NCI-H345 treated with DMSO at 0.1 percent for 48 hours (cell line): ENCODE data around the gene LMTK3.

ENCODE experiments used
- DNase-seq: peaks from one replicate; lab custom pipeline; 2025; ENCODE audit not compliant: unreplicated experiment; lab: John Stamatoyannopoulos, UW

LMTK3 gene

DNA sequence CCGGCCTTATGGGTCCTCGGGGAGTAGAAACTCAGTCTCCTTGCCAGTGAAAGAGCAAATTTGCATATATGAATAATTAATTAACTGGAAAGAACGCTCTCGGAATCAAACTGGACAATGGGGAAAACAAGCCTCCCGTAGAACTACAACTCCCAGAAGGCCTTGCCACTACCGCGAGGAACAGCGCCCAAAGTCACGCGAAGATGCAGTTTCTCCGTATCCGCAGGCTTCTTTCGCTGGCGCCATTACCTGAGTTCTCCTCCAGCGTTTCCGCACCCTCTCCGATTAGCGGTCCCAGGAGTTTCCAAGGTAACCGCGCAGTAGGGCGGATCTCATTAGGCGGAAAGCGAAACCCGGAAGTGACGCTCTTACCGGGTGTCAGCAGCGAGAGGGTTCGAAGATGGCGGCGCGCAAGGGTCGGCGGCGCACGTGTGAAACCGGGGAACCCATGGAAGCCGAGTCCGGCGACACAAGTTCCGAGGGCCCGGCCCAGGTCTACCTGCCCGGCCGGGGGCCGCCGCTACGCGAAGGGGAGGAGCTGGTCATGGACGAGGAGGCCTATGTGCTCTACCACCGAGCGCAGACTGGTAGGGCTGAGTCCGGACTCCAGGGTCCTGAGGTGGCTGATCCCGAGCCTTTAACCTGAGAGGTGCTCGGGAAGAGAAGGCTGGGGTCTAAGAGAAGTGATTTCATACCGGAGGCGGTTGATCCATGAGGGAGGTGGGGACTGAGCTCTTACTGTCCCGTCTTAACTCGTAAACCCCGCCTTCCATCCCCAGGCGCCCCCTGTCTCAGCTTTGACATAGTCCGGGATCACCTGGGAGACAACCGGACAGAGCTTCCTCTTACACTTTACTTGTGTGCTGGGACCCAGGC lies 65.8 kb downstream of the LMTK3 start, which contains the start of gene GRWD1:
TSS of gene GRWD1 (plus strand) at position 378 of the 876 bp plus-strand sequence. CDS start at position 401, 23 bp downstream.
- DNase-seq = peak; percentile 83

DNA sequence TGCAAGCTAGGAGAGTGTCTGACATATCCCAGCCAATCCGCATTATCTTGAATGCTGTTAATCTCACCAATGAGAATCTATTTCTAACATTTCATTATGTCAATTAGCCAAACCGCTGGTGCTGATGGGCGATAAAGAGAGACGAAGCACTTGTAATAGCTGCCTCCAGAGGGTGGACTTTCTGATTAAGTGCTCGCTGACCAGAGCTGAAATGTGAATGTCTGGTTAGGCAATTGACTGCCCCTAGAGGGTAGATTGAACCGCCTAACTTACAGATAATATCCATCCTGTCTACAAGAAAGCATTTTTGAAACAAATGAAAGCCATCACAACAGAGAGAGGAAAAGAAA lies 66.4 kb downstream of the LMTK3 start:
- DNase-seq = peak; percentile 49

DNA sequence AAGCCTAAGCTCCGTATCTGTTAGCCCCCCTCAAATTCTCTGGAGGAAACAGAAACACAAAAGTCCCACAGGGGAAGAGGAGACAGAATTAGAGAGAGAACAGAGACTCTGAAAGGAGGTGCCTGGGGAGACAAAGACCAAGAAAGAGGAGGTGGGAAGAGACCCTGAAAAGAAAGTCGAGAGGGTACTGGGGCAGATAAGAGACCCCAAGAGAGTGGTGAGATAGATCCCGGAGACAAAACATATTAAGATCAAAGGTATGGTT lies 66.8 kb downstream of the LMTK3 start:
- DNase-seq = no peak

DNA sequence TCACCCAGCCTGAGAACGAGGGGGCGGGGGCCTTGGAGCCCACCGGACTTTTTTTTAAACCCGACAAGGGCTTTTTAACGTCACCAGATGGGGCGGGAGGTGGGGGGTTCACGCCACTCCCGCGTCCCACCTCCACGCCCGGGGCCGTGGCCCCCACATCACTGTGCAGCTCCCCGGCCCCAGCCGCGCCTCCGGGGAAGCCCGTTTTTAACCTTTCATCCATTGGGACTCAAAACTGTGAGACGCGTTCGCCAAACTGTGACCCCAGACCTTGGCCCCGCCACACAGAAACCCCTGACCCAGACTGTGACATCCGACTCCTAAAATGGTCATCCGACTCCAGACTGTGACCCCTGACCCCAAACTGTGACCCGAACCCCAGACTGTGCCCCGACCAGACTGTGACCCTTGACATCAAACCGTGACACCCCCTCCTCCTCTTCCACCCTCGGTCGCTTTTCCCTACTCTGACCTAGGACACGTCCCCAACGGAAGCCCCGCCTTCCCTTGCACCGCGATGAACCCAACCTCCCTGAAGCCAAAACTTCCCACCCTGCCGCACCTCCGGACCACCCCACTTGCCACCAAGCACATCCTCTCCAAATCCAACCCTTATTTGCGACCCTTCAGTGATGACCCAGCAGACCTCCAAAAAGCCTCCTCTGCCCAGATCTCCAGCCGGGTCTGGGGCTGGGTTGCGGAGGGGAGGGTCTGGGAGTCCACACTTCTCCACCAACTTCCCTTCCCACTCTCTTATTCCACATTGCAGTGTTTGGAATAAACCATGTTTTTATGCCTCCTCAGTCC lies 67.3 kb downstream of the LMTK3 start:
- DNase-seq = no peak

DNA sequence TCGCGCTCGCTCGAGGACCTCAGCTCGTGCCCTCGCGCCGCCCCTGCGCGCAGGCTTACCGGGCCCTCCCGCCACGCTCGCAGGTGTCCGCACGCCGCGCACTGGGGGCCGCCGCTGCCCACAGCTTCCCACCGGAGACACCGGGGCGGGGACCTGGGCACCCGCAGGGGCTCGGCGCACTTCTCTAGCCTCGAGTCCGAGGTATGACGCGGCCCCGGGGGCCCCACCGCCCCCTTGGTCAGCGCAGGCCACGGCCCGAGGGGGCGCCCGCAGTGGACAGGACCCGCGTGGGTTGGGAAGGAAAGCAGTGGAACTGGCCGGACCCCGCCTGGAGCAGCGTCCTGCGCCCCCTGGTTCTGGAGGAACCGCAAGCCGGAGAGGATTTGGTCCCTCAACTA lies 67.9 kb downstream of the LMTK3 start:
- DNase-seq = no peak

DNA sequence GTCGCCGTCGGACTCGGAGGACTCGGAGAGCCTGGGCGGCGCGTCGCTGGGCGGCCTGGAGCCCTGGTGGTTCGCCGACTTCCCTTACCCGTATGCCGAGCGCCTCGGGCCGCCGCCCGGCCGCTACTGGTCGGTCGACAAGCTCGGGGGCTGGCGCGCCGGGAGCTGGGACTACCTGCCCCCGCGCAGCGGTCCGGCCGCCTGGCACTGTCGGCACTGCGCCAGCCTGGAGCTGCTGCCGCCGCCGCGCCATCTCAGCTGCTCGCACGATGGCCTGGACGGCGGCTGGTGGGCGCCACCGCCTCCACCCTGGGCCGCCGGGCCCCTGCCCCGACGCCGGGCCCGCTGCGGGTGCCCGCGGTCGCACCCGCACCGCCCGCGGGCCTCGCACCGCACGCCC lies 68.4 kb downstream of the LMTK3 start:
- no peak for DNase-seq

DNA sequence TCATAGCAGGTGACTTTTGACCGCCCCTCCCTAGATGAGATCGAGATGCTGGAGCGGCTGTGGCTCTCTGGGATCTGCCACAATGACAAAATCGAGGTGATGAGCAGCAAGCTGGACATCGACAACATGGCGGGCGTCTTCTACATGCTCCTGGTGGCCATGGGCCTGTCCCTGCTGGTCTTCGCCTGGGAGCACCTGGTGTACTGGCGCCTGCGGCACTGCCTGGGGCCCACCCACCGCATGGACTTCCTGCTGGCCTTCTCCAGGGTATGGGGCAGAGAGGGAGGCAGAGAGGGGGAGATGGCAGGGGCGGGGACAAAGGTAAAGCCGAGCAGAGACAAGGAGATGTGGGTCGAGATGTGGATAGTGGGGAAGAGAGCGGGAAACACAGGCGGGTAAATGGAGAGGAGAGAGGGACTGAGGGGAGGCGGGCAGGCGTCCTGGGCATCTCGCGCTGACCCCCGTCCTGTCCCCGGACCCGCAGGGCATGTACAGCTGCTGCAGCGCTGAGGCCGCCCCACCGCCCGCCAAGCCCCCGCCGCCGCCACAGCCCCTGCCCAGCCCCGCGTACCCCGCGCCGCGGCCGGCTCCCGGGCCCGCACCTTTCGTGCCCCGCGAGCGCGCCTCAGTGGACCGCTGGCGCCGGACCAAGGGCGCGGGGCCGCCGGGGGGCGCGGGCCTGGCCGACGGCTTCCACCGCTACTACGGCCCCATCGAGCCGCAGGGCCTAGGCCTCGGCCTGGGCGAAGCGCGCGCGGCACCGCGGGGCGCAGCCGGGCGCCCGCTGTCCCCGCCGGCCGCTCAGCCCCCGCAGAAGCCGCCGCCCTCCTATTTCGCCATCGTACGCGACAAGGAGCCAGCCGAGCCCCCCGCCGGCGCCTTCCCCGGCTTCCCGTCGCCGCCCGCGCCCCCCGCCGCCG lies 69.3 kb downstream of the LMTK3 start:
- DNase-seq = no peak

DNA sequence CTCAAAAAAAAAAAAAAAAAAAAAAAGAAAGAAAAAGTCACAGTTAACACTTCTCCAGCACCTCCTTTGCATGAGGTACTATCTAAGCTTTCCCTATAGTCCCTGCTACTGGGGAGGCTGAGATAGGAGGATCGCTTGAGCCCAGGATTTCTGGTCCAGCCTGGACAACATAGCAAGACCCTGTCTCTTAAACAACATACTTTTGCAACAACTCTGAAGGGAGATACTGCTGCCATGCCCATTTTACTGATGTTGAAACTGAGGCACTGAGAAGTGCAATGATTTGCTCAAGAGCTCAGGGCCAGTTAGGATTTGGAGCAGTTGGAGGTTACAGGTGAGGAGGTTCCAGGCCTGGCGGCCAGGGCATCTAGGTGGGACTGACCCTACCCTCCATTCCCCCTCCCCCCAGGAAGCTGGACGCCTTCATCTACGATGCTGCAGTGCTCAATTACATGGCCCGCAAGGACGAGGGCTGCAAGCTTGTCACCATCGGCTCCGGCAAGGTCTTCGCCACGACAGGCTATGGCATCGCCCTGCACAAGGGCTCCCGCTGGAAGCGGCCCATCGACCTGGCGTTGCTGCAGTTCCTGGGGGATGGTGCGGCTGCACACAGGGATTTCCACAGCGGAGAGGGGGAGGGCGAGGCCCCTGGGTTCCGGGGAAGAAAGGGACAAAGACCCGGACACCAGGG lies 70.1 kb downstream of the LMTK3 start:
- DNase-seq = no peak

DNA sequence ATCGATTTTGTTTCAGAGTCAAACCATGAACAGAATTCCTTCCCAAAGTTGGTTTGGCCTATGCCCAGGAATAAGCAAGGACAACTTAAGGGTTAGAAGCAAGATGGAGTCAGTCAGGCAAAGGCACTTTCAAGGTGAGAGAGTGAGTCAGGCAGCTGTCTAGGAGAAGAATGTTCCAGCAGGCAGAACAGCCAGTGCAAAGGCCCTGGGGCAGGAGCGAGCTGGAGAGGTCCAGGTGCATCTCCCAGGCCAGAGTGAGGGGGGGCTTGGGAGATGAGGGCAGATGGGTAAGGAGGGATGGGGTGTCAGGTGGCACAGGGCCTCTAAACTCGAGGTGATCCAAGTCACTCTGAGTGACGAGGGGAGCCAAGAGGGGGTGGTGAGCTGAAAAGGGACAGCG lies 75.0 kb downstream of the LMTK3 start:
- no peak for DNase-seq
